GM12892 (cell line): ENCODE results near the gene ZFTA.

ENCODE experiments used
- POLR2A ChIP-seq: IDR thresholded peaks from 2 replicates; pipeline ENCODE4 v1.6.1; 2011; ENCODE audit warnings: low read depth, low read length, control low read depth
- TAF1 ChIP-seq: IDR thresholded peaks from 2 replicates; pipeline ENCODE4 v1.6.1; 2011; ENCODE audit warnings: low read depth, mild to moderate bottlenecking, control low read depth, low read length, borderline replicate concordance

DNA sequence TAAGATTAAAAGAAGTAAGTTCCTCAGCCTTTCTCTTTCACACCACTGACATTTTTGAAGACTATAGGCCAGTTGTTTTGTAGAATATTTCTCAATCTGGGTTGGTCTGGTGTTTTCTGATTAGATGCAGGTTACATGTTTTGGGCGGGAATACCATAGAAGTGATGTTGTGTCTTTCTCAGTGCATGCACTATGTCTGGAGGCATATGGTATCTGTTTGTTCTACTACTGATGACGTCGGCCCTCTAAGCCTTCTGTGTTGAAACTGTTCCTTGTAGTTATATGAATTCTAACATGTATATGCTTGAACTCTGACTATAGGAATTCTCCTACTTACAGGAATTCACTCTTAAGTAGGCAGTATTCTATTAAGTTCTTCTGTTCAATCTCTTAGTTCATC, 21.6 kb downstream of the ZFTA start:
- TF ChIP-seq POLR2A (no peak), TAF1 (no peak)
